LNCaP clone FGC (cell line): ENCODE results near the gene PRRG4.
A peak's percentile ranks its signal among the peaks of the same experiment; 100 is the strongest.
"Not testable (repeated sequence)": the region's sequence is repeated elsewhere in the genome, so short reads cannot be mapped to it uniquely, and the experiment has no call there.

Source experiments
- DNase-seq: peaks from one replicate; pipeline ENCODE4 v3.0.0-alpha.2; 2011; ENCODE audit warnings: low read depth
- H3K4me3 ChIP-seq: 2 replicates; pipeline ENCODE4 v1.5.1; 2011; ENCODE audit warnings: mild to moderate bottlenecking, low read depth, low read length, control low read depth
- CTCF ChIP-seq: IDR thresholded peaks from 2 replicates; pipeline ENCODE4 v1.5.1; 2012; ENCODE audit warnings: mild to moderate bottlenecking; ENCODE audit not compliant: control insufficient read depth, insufficient read depth; ENCODE audit errors: extremely low read depth

Gene PRRG4

GRCh38 chr11:32820497-32820896 lies 9.2 kb upstream of the PRRG4 start:
- DNase-seq, result no peak
- H3K4me3 ChIP-seq, result no peak overlapping the region
- no peak for TF ChIP-seq CTCF

GRCh38 chr11:32821517-32821916 lies 8.2 kb upstream of the PRRG4 start:
- no peak for TF ChIP-seq CTCF
- no peak for DNase-seq
- H3K4me3 ChIP-seq, result no peak overlapping the region

- no peak for TF ChIP-seq CTCF
- H3K4me3 ChIP-seq, result no peak overlapping the region
- no peak for DNase-seq
Measured at GRCh38 chr11:32821917-32822560, 7.7 kb upstream of the PRRG4 start.

GRCh38 chr11:32823617-32824016 lies 6.1 kb upstream of the PRRG4 start:
- not testable (repeated sequence) for DNase-seq

GRCh38 chr11:32826113-32826512 lies 3.6 kb upstream of the PRRG4 start:
- no peak overlapping the region for H3K4me3 ChIP-seq
- DNase-seq, result no peak
- no peak for TF ChIP-seq CTCF

More at GRCh38 chr11:32823617-32824016, 6.1 kb upstream of the PRRG4 start:
- H3K4me3 ChIP-seq, result not testable (repeated sequence)

GRCh38 chr11:32827276-32827675 lies 2.5 kb upstream of the PRRG4 start:
- DNase-seq, result no peak
- no peak overlapping the region for H3K4me3 ChIP-seq
- TF ChIP-seq CTCF, result no peak

GRCh38 chr11:32829157-32829679 lies 509 bp upstream of the PRRG4 start:
- 0 out of 2 replicates have a peak, but pooled peaks have one; percentile 5 for TF ChIP-seq CTCF
- DNase-seq, result no peak

More at GRCh38 chr11:32829157-32829679, 509 bp upstream of the PRRG4 start:
- H3K4me3 ChIP-seq, result peak overlapping the region; percentile 67
